Activated T-cell treated with anti-CD3 and anti-CD28 coated beads for 24 hours (primary cell): ENCODE measurements around the gene IMMT.
A peak's percentile ranks its signal among the peaks of the same experiment; 100 is the strongest.
"Not testable (repeated sequence)": the region's sequence is repeated elsewhere in the genome, so short reads cannot be mapped to it uniquely, and the experiment has no call there.

Experiments used
- DNase-seq: peaks from one replicate; pipeline ENCODE4 v3.0.0-alpha.2; 2020; ENCODE audit warnings: low read depth

The IMMT gene

DNA sequence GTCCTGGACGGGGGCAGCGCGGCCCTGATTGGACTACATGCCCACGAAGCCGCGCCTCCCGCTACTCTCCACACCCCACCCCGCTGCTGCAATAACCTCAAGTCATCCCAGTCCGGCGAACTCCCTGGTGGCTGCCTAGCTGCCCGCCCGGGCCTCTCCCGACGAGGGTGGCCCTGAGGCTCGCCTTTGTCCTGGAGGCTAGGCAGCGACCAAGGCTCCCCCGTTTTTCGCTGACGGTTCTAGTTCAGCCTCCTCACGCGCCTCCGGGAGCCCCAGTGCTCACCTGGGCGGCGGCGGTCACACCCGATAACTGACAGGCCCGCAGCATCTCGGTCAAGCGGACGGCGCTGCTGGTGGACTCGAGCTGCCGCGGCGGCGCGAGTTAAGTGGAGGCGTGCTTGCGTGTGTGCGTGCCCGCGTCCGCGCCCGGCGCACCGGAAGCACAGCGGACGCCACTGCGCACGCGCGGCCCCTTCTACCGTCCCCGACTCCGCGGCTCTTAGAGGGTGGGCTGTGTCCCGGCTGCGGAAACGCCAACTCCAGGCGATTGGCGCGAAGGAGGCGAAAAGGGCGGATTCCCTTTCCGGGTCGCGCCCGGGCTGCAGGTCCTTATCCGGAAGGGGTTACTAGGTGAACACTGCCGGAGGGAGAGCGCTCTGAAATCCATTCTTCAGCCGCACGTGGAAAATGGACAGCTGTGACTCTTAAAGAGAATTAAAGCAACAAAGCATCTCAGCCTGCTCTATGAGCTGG lies at the start of gene IMMT:
Gene IMMT, minus strand, starts transcription at position 408 of the 753 bp plus-strand sequence. Its CDS starts 80 bp downstream, at position 328.
- peak; percentile 96 for DNase-seq

GRCh38 chr2:86244781-86245180 lies 49.5 kb upstream of the IMMT start:
- not testable (repeated sequence) for DNase-seq

DNA sequence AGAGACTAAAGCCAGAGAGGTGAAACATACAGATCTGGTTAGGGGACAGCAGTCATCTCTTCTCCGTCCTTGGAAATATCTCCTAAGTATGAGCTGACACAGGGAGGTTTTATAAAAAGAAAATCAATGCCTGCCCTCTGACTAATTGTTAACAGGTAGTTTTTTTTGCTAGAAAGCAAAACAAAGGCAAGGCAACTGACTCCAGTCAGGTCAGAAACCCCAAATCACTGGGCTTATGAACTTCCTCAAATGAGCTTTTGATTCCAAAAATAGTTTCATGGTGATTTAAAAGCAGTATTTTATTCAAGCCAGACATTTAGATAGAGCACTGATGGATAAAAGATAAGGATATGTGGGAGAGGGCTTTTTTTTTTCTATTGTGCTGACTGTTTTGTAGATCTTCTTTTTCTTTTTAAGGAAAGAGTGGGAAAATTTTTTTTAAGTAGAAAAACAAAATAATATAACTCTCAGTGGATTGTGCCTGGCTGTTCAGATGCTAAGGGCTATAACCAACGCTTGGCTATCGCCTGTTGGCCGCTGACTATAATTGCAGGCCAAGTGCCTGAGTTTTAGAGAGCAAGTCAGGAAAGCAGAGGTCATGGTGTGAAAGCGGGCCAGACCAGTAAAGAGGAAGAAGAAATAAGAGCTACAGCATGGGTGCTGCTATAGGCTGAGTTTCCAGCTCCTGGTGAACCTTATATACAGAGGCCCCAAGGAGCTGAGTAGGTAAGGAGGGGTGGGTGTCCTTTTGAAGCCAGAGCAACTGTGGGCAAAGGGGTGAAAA lies 48.9 kb upstream of the IMMT start:
- no peak for DNase-seq

DNA sequence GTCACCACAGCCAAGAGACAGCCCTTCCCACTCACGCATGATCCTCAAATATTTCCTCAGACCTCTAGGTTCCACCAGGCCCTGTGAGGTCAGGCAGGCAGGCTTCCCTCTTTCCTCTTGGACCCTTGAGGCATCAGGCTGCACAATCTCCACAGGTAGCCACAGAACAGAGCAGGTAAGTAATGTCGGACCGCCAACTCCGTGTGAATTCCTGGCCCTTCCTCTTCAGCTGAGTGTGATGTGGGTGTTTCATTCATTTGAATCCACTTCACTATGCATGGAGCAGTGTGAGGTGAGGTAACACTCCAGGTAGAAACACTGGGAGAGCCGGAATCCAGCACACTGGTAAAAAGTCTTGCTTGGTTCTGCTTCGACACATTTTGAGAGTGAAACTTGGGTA lies 48.0 kb upstream of the IMMT start:
- DNase-seq, result no peak

GRCh38 chr2:86241611-86242010 lies 46.3 kb upstream of the IMMT start:
- no peak for DNase-seq

GRCh38 chr2:86240251-86240650 lies 45.0 kb upstream of the IMMT start:
- DNase-seq, result no peak

DNA sequence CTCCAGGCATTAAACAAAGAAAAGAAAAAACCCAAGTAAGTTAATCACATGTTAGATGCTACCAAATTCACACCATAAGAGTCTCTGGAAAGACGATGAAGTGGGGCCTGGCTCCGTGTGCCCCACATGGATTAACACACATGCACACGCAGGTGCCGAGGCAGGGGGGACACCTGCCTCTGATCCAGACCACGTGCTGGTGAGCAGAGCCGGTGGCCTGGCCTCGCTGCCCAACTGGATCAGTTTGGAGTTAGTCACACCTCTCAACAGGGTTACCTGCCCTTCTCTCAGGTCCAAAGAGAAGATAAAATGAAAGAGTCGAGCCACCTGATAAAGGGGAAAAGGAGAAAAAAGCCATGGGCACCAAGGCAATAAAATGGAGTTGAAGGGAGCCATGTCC lies 44.5 kb upstream of the IMMT start:
- no peak for DNase-seq

GRCh38 chr2:86239326-86239725 lies 44.1 kb upstream of the IMMT start:
- no peak for DNase-seq

GRCh38 chr2:86238354-86238753 lies 43.1 kb upstream of the IMMT start:
- peak; percentile 46 for DNase-seq

DNA sequence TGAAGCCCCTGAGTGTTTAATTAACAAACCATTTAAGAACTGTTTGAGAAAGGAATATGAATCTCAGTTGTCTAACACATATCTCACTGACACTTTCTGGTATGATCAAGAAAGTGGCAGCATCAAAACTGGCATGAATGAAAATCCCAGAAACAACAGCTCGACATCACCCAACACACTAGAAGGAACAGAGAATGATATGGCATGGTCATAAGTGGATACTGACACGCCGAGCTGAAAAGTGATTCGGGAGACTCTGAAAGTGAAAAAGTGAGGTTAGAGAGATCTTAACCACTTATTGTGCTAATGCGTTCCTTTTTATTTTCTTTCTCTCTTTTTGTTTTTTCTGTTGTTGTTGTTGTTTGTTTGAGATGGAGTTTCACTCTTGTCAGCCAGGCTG lies 41.9 kb upstream of the IMMT start:
- DNase-seq, result no peak

DNA sequence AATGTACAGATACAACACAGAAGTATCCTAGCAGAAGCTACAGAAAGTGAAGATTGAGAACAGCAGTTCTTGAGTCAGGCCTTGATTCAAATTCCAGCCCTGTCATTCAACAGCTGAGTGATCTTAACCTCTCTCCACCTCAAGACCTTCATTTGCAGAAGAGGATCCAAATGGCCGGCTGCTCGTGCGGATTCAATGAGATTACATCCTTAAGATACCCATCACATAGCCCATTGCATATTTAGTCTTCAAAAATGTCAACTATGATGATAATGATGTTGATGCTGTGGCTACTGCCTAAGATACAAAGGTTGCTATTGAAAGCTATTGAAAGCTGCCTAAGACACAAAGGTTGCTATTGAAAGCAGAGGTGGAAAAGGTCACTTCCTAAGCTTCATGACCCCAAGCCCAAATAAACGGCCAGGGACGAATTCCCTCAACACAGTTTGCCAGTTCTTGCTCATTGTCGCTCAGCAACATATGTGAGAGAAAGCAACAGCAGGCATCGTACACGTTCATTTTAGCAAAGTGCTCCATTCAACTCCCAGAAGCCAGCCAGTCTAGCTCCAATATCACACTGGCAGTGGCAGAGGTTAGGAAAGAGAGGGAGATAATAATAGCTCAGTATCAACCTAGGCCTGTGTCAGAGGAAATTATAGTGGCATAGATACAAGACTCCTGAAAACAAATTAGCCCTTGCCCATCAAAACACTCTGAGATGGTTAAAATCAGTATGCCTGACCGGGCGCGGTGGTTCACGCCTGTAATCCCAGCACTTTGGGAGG lies 40.1 kb upstream of the IMMT start:
- DNase-seq, result no peak

DNA sequence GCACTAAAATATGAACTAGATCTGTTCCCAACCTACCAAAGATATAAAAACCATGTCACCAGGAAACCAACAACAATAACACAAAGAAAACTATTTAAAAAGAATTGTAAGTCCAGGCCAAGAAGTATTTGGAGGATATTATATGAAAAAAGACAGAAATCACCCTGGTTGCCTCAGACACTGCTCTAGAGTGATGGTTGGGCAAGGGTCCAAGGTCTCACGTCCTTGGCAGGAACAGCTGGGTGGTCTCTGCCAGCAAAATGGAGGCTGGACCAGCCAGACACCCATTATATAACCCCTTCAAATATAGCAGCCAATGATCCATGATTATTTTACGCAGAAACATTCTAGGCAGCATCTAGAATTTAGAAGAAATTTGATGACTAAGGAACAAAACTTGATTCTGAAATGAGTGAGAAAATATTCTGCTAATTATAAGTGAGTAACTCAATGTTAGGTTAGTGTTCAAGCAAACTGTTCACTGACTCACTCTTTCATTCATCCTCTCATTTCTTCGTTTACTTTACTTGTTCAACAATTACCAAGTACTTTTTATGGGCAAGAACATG lies 39.4 kb upstream of the IMMT start:
- no peak for DNase-seq

GRCh38 chr2:86233436-86233835 lies 38.2 kb upstream of the IMMT start:
- DNase-seq, result no peak

- DNase-seq, result no peak
Observed at GRCh38 chr2:86232910-86233309, 37.6 kb upstream of the IMMT start.

DNA sequence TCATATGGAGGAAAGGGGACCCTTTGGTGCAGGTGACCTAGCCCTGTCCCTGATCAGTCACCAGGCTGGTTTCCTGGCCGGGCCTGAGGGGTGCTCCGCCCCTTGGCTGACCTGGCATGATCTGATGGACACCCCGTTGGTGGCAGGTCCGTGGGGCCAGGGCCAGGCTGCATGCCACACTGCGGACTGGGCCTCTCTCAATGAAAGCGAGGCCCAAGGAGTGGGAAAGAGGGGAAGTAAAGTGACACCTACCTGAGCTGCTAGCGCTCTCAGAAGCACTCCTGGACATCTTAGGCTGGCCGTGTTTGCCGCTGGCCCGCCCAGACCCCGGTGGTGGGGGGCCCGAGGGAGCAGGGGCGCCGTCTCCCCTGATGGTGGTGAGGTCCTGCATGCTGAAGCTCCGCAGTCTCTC lies 37.1 kb upstream of the IMMT start:
- no peak for DNase-seq

GRCh38 chr2:86231680-86232372 lies 36.6 kb upstream of the IMMT start:
- no peak for DNase-seq

- DNase-seq, result no peak
Observed at GRCh38 chr2:86230961-86231360, 35.7 kb upstream of the IMMT start.

DNA sequence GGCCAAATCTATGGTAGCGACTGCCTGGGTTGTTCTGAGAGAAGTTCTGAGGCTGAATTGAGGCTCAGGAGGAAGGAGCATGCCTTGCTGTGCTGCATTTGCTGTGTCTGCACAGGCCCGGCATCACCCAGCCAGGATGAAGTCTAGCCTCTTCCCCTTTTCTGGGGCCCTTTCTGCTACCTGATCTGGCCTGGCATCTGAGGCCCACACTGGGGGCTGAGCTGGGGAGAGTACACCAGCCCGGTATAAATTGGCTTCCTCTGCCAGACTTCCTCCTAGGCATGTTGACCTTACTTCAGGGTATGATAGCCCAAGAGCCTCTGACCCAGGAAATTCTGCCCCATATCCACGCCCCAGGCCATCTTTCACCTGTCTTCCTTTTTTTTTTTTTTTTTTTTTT lies 34.0 kb upstream of the IMMT start:
- no peak for DNase-seq

DNA sequence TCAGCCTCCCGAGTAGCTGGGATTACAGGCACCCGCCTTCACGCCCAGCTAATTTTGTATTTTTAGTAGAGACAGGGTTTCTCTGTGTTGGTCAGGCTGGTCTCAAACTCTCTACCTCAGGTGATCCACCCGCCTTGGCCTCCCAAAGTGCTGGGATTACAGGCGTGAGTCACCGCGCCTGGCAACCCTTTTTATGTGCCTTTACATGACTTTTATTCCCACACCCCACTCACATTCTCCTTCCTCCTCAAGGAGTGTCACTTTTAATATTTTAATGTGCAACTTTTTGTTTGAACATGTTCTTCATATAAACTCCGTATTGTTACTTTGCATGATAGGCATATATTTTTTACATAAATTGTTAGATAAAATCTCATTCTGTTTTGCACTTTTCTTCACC lies 33.3 kb upstream of the IMMT start:
- DNase-seq, result not testable (repeated sequence)

DNA sequence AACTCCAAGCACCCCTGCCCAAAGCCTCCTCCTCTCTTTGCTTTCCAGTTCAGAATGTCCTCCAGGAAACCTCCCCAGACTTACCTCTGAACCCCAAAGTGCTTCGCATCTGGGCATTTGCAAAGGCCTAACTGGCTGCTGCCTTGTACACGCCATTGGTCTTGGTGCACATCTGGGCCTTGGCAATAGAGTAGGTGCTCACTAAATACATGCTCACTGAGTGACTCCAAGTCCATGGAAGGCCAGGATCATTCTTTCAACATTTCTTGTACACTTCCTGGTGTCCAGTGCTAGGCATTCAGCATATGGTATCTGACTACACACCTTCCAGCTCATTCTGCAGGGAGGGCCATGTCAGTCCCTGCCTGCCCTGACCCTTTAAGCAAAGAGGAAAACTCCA lies 32.4 kb upstream of the IMMT start:
- no peak for DNase-seq

- no peak for DNase-seq
Observed at GRCh38 chr2:86226636-86227520, 31.6 kb upstream of the IMMT start.
